Testis (tissue), 3 donors: ENCODE results near the gene ITGB1. TPM values are rescaled to one million over a fixed set of nuclear protein-coding genes. Genes with fewer than 3 reads are reported as not detected.
A peak's percentile ranks its signal among the peaks of the same experiment; 100 is the strongest.

Experiments used
- DNase-seq: peaks from one replicate; pipeline ENCODE4 v3.0.0-alpha.2; 2019
- H3K27ac ChIP-seq, 2 donors: fragments of 200-600 bp; sonication (generic); one replicate each; pipeline ENCODE4 v1.5.1; 2019
- H3K27me3 ChIP-seq: fragments of 200-600 bp; sonication (generic); one replicate; pipeline ENCODE4 v1.5.1; 2019
- H3K36me3 ChIP-seq: fragments of 200-600 bp; sonication (generic); one replicate; pipeline ENCODE4 v1.5.1; 2017; ENCODE audit warnings: low read depth; ENCODE audit errors: missing control alignments
- H3K4me1 ChIP-seq: fragments of 200-600 bp; sonication (generic); one replicate; pipeline ENCODE4 v1.5.1; 2019
- H3K4me3 ChIP-seq, 2 donors: fragments of 200-600 bp; sonication (generic); one replicate each; pipeline ENCODE4 v1.5.1; 2017 to 2019
- H3K9me3 ChIP-seq: fragments of 200-600 bp; sonication (generic); one replicate; pipeline ENCODE4 v1.5.1; 2017
- POLR2A ChIP-seq: fragments of 450-650 bp; IDR thresholded peaks from one replicate; pipeline ENCODE4 v1.6.1; 2017; ENCODE audit warnings: antibody characterized with exemption, mild to moderate bottlenecking, moderate library complexity
- WGBS, 2 donors: methylation state at CpG; one replicate each; pipeline ENCODE4 v1.1.5; 2018; 5-methylcytosine and 5-hydroxymethylcytosine counted together
- intact Hi-C: fragments of 100-400 bp; cut with DNase I; formaldehyde crosslinking; loops from one replicate; pipeline ENCODE4 v1.15.1; 2023; ENCODE audit warnings: low total_unique reads
- polyA plus RNA-seq: library from polyadenylated mRNA; stranded (reverse); fragments of 350-450 nt; fragmentation: Illumina TruSeq; extraction: RNeasy Lipid Tissue Mini Kit (QIAGEN cat#74804); gene quantifications from one replicate; pipeline ENCODE4 v1.2.3, GENCODE V29; 2014; ENCODE audit warnings: low read depth, low replicate concordance; ENCODE audit not compliant: insufficient read depth
- total RNA-seq, 2 donors: library from RNA; depleted of rRNA; stranded (reverse); fragments of >200 nt; gene quantifications; one replicate each; pipeline ENCODE4 v1.2.3, GENCODE V29; 2016
- TF ChIP-seq, protein P1 (sequence below), 3 experiments: fragments of 450-650 bp in 2 of 3; fragments of 200-600 bp in 1 of 3; sonication (generic) in 1 of 3; IDR thresholded peaks; one replicate each; pipeline ENCODE4 v1.5.1; 2016 to 2019; ENCODE audit warnings: antibody characterized with exemption in 3 of 3, mild to moderate bottlenecking in 2 of 3, moderate library complexity in 1 of 3

ITGB1 gene
- total and polyA plus RNA-seq, 3 donors from 2014 or later, result 158 to 189 (median 175) TPM

DNA sequence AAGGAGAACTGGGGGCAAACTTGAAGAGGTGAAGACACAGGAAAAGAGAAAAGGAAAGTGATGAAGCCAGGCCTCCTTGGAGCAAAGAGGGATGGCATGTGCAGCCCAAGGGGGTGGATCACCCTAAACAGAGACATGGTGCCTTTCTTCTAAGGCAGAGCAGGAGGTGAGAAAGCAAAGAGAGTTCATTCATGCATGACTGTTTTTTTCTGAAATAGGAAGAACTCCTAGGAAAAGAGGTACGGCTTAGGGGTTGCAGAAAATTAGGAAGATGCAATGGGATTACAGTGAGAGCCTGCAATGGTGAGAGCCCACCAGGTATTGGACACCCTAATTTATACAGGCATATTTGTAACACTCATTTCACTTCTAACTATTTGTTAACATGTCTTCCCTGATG, 15.9 kb downstream of the ITGB1 start:
- intact Hi-C loops, result no loop called here

DNA sequence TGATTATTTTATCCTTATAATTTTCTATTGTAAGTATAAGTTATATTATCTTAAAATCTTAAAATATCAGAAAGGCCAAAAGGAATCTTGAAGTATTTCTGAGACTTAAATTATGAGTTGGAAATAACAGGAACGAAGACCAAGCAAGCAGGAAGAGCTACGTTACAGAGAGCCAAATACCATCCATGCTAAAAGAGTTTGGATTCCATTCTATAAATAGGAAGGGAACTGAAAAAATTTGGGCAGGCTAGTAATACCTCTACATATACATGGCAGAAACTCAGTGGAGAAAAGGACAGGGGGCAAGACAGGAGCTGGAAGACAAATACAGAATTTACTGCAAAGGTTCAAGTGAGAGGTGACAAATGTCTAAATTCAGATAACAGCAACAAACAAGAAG, 16.7 kb downstream of the ITGB1 start:
- 33 to 40% methylated on average over 2 of the region's 2 CpGs for WGBS, 2 donors
- no peak for TF ChIP-seq POLR2A
- TF ChIP-seq, protein P1, sequence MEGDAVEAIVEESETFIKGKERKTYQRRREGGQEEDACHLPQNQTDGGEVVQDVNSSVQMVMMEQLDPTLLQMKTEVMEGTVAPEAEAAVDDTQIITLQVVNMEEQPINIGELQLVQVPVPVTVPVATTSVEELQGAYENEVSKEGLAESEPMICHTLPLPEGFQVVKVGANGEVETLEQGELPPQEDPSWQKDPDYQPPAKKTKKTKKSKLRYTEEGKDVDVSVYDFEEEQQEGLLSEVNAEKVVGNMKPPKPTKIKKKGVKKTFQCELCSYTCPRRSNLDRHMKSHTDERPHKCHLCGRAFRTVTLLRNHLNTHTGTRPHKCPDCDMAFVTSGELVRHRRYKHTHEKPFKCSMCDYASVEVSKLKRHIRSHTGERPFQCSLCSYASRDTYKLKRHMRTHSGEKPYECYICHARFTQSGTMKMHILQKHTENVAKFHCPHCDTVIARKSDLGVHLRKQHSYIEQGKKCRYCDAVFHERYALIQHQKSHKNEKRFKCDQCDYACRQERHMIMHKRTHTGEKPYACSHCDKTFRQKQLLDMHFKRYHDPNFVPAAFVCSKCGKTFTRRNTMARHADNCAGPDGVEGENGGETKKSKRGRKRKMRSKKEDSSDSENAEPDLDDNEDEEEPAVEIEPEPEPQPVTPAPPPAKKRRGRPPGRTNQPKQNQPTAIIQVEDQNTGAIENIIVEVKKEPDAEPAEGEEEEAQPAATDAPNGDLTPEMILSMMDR (IDR thresholded peaks at IDR 0.05), result no peak
- Histone ChIP-seq H3K4me1 (peaks cover 17% of the 10 kb centered on the region), H3K4me3 (no peak overlapping the region), H3K27ac (peak overlapping the region in 1 of 2 donors; percentile 43), H3K36me3 (no peaks in the 10 kb centered on the region), H3K27me3 (no peaks in the 10 kb centered on the region), H3K9me3 (no peaks in the 10 kb centered on the region)
- intact Hi-C loops, result no loop called here
- DNase-seq, result no peak

More for the DNA sequence above, 15.9 kb downstream of the ITGB1 start:
- Histone ChIP-seq H3K4me1 (peaks cover 17% of the 10 kb centered on the region), H3K4me3 (no peak overlapping the region), H3K9me3 (no peaks in the 10 kb centered on the region), H3K27me3 (no peaks in the 10 kb centered on the region), H3K27ac (peak overlapping the region in 1 of 2 donors; percentile 43), H3K36me3 (no peaks in the 10 kb centered on the region)
- TF ChIP-seq POLR2A, result no peak
- TF ChIP-seq, protein P1 (IDR thresholded peaks at IDR 0.05), result no peak
- 94 to 96% methylated on average over 1 of the region's 1 CpG for WGBS, 2 donors
- no peak for DNase-seq

DNA sequence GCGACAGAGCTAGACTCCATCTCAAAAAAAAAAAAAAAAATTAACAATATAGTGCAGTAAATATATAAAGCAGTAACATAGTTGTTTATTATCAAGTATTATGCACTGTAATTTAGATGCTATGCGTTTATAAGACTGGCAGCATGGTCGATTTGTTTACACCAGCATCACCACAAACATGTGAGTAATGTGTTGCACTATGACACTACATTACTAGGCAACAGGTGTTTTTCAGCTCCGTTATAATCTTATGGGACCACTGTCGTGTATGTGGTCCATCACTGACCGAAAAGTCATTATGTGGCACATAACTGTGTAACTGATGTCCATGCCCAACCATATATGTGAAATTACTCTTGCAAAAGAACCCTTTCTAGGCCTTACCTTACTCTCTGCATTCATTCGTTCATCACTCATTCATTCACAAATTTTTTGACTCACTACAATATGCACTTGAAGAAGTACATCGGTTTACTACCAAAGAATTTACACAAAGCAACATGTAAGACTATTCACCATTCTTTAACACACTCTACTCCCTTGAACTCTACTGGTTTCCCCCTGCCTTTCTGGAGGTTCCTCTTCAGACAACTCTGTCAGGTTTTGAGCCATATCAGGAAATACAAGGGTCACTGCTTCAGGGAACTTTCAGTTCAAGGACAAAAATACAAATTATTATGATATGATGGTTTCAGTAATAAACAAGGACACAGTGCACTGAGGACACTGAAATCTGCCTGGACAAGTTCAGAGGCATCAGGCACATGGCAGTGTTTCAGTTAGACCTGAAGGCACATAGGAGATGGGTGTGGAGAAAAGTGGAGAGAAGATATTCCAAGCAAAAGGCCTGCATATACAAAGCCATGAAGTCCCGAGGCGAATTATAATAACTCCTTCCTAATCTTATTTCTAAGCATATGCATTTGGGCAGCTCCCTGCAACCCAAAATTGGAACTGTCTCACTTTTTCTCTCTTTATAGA, 17.4 kb downstream of the ITGB1 start:
- intact Hi-C loops, result no loop called here

DNA sequence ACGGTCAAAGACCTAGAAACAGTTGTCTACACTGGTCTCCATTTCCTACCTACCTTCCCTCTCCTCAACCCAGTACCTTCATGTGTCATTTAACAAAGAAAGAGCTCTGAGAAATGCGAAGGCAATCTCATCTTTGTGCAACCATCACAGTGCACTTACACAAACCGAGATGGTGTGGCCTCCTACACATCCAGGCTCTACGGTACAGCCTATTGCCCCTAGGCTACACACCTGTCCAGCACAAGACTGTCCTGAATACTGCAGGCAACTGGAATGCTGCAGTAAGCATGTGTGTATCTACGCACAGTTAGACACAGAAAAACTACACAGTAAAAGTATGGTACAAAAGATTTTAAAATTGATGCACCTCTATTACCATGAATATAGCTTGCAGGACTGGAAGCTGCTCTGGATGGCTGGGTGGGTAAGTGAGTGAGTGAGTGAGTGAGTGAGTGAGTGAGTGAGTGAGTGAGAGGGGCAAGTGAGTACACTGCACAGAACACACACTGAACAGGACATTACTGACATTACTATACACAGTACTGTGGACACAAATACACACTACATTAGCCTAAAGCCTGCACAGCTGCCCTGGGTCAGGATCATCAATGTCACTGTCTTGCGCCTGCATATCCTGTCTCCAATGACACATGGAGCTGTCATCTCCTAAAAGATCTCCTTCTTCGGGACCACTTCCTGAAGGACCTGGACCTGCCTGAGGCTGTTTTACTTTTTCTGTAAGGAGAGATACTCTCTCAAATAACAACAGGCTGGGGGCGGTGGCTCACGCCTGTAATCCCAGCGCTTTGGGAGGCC, 18.5 kb downstream of the ITGB1 start:
- no peak for TF ChIP-seq POLR2A
- TF ChIP-seq, protein P1 (IDR thresholded peaks at IDR 0.05), result no peak
- intact Hi-C loops, result no loop called here
- Histone ChIP-seq H3K4me1 (peaks cover 17% of the 10 kb centered on the region), H3K36me3 (no peaks in the 10 kb centered on the region), H3K27ac (no peak overlapping the region), H3K4me3 (no peak overlapping the region), H3K27me3 (no peaks in the 10 kb centered on the region), H3K9me3 (no peaks in the 10 kb centered on the region)
- WGBS, 2 donors, result 90% methylated on average over 10 of the region's 10 CpGs
- DNase-seq, result no peak

More for the DNA sequence above, 17.4 kb downstream of the ITGB1 start:
- peaks cover 17% of the 10 kb centered on the region for H3K4me1 ChIP-seq
- no peak for DNase-seq
- TF ChIP-seq, protein P1 (IDR thresholded peaks at IDR 0.05), result no peak
- no peak for TF ChIP-seq POLR2A
- no peaks in the 10 kb centered on the region for H3K27me3 ChIP-seq
- H3K36me3 ChIP-seq, result no peaks in the 10 kb centered on the region
- H3K4me3 ChIP-seq, result no peak overlapping the region
- WGBS, 2 donors, result 82 to 86% methylated on average over 10 of the region's 10 CpGs
- H3K27ac ChIP-seq, result no peak overlapping the region
- no peaks in the 10 kb centered on the region for H3K9me3 ChIP-seq
